Effector CD8-positive, alpha-beta T cell (primary cell): ENCODE measurements around the gene SHB.

ENCODE experiments used
- DNase-seq: peaks from one replicate; lab custom pipeline; 2025; lab: John Stamatoyannopoulos, UW

SHB gene

DNA sequence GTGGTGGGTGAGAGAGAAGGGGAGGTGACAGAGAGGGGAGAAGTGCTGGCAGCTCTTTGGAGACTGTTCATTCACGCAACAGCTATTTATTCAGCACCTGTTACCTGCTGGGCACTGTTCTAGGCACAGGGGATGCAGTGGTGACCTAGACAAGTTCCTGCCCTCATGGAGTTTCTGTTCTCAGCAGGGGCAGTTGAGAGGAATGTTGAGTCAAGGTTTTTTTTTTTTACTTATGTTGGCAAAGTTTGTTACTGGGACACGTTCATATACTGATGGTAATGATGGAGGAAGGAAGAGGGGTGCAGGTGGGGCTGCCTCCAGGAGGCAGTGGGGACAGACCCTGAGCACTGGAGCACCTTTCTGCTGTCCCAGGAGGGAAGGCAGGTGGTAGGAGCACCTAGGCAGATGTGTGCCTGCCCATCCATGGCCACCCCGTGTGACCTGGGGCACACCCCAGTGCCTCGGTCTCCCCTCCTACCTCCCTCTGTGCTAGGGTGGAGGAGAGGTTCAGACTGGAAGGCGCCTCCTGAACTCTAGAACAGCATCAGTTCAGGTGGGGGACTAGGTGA lies 115.7 kb downstream of the SHB start:
- no peak for DNase-seq

GRCh38 chr9:37952731-37953130 lies 116.3 kb downstream of the SHB start:
- DNase-seq: no peak

GRCh38 chr9:37951671-37952449 lies 117.2 kb downstream of the SHB start:
- DNase-seq: no peak

DNA sequence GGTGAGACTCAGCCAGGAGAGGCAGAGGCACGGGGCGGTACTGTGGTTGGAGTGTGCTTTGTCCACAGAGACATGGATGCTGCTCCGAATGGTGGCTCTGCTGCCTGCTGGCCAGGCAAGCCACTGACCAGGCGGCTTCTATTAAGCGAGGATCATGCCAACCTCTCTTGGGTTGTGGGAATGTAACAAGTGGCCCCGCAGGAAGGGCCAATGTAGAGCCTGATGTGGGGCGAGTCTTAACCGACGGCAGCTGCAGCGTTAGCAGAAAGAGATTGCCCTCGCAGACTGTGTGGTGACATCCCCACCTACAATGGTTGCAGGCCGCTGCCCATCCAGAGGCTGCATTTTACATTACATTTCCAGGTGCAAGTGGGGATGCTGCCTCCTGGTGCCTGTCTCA lies 118.5 kb downstream of the SHB start:
- DNase-seq: no peak

DNA sequence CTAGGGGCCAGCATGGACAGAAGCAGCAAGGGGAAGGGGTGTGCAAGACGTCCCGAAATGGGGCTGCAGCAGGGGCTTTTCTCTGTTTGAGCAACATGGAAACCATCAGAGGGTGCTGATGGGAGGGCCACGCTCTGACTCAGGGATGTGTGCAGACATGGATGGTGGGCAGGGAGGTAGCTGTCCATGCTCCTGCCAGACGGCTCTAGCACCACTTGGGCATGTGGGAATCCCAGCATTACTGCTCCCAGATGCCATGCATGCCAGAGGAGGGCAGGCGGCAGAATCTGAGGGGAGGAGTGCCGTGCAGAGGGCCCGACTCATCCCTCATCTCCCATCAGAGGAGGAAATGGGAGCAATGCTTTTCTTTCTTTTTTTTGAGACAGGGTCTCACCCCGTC lies 119.5 kb downstream of the SHB start:
- no peak for DNase-seq

DNA sequence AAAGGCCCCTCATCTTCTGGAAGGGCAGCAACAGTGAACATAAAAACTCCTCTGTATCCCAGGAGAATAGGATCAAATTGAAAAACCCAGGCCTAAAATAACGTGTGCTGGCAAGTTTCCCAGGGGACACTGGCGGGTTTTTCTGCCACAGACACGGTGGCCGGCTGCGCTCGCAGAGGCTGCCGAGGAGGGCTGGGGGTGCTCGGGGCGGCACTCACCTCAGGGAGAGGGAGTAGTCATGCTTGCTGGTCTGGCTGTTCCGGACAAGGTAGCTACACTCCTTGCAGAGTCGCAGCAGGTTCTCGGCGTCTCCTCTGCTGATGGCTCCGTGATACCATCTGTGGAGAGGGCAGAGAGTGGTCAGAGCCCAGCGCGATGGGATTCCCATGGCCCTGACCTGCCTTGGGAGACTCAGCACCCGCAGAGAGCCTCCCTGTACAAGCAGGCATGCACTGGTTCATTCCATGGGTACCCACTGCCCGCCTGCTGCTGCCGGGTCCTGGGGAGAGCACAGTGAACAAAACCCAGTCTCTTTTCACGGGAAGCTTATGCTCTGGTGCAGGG lies 120.5 kb downstream of the SHB start:
- no peak for DNase-seq

DNA sequence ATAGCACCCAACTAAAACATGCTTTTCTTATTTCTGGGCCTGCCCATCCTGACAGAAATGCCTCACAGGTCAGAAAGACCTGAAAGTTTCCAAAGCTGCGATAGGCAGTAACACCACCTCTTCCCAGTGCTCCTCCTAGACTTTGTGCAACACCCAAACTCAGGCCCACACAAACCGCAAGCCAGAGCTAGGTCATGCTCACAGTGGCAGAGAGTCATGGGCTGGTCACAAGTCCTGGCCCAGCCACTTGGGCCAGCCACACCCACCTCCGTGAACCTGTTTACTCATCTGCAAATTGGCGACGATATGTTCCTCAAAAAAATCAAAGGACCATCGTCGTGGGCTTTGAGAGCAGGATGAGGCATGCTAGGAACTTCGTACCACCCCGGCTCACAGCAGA lies 121.0 kb downstream of the SHB start:
- DNase-seq: no peak

DNA sequence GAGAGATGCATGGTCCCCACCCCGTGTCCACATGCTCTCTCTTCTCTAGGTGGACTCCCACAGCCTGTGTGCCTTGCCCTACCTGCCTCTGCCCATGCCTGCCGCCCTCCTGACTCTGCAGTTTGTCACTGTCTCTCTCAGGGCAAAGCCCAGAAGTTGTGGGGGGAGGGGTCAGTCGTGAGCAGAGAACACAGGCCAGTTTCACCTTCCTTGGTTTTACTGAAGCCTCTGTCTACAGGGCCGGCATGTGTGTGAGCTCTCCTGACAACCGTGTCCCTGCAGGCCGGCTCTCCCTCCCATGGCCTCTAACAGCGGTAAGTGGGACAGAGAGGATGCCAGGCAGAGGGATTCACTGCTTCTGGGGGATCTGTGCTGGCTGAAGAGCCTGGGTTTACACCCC lies 121.6 kb downstream of the SHB start:
- DNase-seq: no peak

DNA sequence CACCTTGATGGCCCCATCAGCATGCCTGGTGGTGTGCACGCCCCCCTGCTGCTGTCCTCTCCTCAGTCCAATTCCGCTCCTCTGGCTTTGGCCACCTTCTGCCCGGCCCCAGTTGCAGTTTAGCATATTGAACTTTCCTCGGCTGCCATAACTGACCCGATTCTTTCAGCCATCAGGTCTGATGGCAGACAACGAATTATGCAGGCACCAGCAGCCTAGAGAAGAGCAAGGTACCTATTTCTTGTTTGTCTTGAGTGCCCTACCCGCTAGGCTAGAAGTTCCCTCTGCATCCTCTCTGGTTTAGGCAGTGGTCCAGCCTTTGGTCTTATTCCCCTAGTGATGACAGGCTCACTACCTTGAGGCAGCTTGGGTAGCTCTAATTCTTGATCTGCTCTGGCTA lies 122.1 kb downstream of the SHB start:
- no peak for DNase-seq

DNA sequence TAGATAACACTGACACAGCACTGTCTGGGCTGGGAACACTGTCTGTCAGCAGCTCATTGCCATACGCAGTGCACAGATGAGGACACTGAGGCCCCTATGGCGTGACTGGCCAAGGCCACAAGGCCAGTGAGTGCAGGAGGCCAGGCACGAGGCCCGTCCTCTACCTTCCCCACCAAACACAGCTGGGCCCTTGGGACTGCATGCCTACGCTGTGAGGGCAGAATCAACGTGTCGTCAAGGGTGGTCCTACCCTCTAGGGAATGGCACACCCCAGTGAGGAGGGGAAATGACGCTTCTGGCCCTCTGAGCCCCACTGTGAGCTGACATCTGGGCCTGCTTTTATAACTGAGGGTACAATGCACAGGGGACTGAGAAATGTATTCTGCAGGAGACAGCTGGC lies 123.0 kb downstream of the SHB start:
- DNase-seq: no peak

DNA sequence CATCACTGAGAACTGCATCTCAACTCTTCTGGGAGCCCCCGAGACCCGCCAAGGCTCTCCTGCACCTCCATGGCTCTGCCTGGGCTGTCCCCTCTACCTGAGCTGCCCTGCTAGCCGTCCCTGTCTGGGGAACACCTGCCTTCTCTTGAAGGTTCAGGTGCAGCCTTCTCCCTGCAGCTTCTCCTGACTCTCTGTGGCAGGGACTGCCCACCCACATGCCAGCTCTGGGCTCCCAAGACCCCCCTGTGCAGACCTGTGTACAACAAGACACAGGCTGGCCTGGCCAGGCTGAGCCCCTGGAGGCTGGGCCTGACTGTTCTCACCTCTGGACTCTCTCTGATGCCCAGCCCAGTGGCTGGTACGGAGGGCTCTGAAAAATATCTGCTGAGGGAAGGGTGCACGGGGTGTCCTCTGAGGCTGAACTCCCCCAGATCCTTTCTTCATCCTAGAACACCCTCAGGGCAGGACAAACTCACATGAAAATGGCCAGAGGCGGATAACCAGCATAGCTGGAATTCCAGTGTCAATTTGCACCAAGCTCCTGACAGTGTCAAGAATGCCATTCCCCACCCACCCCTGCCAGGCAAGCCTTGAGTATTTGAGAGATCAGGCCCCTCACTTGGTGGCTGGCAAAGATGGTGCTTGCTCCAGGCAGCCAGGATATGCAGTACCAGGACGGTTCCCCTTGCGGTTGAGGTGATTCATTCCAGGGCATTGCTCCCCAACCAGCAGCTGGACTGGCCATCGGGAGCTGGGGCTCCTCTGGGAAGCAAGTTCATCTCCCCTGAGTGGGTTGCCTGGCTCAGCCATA lies 124.2 kb downstream of the SHB start:
- DNase-seq: no peak

DNA sequence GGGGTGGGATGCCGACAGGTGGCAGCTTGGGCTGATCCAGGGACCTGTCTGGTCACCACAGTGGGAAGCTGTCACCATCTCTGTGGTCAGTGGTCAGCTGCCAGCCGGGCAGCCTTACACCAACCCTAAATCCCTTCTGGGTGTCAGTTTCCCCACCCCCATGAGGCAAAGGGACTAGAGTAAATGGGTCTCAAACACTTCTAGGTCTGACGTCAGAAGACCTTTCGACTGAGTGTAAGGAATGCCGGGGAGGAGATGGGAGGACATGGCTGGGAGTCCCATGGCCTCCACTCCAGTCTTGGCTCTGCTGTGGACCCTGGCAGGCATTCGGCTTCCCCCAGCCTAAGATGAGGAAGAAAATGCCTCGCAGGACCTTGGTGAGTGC lies 124.8 kb downstream of the SHB start:
- no peak for DNase-seq

DNA sequence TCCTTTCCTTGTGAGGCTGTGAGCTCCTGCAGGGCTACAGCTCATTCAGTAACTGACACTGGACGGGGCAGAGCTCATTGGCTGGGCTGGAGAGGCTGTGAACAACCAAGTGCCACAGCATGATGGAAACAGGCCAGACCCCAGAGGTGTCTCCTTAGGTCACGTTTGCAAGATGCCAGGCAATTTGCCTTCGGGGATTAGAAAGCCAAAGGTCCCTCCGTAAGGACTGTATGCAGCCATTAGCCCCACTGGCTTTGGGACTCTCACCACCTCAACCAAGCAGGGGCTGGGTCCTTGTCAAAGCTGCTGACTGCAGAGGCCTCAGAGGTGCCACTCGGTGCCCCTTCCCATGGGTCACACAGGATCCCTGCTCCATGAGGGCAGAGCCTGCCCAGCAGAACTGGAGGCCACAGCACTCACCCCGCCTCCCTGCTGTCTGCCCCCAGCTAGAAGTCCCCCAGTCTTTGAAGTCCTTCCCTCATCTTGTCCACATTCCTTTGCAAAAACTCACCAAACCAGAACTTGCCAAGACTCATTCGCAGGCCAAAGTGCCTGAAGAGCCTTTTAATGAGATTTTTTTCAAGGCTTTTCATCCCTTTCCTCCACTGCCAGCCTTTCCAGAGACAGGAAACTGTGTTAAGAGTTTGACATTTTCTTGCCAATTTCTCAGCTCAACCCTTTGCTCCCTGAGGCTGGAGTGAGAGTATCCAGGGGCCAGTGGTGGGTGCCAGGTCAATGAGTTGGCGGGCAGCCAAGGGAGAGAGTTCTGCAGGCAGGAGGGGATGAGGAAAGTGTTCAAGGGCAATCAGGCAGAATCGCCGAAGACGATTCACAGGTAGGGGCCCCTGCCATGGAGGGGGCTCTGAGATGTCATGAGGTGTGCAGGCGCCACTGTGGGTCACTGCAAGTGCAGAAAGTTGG lies 125.4 kb downstream of the SHB start:
- no peak for DNase-seq

- DNase-seq: no peak
Observed at GRCh38 chr9:37942621-37943344, 126.2 kb downstream of the SHB start.

DNA sequence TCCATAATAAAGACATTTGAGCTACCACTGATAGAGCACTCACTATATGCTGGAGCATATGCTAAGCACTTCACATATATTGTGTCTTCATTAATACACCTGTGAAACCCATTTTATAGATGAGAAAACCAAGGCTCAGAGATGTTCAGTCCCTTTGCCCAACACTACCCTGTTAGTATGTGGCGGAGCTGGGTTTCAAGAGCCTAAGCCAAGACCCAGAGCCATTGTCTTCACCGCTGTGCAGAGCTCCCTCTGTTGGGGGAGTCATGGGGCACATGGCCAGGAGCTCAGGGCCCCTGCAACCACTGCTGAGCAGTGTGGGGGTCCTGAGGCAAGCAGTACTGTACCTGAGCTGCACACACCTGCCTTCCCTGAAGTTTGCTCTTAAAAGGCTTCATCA lies 127.8 kb downstream of the SHB start:
- DNase-seq: no peak

- no peak for DNase-seq
Observed at GRCh38 chr9:37939575-37940095, 129.4 kb downstream of the SHB start.

GRCh38 chr9:37938121-37938891 lies 130.7 kb downstream of the SHB start:
- no peak for DNase-seq

DNA sequence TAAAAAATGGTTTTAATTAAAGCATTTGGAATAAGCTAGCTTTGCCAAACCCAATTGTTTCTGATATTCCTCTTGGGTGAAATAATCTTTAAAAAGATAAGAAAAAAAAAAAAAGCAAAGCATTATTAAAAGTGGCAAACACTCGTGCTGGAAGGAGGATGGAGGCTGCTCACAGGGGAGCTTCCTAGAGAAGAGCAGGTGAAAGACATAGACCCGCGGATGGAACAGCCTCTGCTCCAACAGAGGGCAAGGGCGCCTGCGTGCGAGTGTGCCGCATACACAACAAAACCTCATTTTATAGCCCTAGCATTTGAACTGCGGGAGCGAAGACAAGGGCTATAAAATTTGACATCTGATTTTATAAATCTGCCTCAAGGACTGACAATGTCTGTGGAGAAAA lies 131.7 kb downstream of the SHB start:
- DNase-seq: no peak

DNA sequence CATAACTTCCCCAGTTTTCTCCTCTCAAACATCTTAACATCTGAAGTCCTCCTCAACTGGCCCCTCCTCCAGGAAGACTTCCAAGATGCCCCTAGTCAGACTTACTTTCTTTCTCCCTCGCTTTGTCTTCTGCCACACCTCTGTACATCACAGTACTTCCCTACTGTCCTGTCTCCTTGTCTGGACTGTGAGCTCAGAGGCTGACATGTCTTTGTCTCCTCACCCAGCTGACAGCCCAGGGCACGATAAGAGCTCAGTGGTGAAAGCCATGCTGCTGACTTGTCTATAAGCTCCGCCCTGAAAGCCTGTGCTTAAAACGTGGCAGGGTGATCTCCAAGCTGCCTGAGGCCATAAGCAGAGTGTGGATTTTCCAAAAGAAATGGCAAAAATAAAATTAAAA lies 132.1 kb downstream of the SHB start:
- no peak for DNase-seq

DNA sequence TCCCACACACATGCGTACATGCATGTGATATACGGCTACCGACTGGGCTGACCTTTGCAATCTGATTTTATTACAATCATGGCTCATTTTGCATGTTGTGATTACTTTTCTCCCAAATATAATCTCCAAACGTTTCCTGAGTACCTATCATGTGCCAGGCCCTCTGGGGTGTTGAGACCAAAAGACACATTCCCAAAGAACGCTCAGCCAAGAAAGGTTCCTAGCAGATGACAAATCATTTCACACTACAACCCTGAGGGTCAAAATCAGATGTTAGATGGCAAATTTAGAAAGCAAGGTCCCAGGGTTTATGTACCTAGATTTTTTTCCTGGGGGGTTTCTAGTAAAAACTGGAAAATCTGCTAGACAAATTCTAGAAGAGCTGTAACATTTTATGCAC lies 132.7 kb downstream of the SHB start:
- DNase-seq: no peak
